ENCODE measurements around the gene ANKRD33.

The ANKRD33 gene

DNA sequence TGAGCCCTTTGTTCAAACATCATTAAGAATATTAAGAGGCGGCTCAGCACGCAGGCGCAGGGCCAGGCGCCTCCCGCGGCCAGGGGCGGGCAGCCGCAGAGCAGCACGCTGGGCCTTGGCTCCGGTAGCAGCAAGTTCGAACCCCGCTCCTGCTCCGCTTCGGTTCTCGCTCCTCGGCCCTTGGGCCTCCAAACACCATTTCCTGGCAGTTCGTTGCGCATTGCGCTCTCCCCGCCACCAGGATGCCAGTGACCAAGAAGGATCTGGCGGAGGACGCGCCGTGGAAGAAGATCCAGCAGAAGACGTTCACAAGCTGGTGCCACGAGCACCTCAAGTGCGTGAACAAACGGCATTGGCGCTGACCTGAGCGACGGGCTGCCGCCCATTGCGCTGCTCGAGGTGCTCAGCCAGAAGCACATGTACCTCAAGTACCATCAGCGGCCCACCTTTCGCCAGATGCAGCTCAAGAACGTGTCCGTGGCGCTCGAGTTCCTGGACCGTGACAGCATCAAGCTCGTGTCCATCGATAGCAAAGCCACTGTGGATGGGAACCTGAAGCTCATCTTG, 12.5 kb downstream of the ANKRD33 start:
- Mint-ChIP-seq H3K9me3 (no peaks in the 10 kb centered on the region), H3K36me3 (no peaks in the 10 kb centered on the region), H3K4me3 (no peak overlapping the region), H3K27ac (no peak overlapping the region), H3K4me1 (no peaks in the 10 kb centered on the region)
- no peak for ATAC-seq
- no peak for DNase-seq (ENCODE audit: low spot score in 2 of 2)

DNA sequence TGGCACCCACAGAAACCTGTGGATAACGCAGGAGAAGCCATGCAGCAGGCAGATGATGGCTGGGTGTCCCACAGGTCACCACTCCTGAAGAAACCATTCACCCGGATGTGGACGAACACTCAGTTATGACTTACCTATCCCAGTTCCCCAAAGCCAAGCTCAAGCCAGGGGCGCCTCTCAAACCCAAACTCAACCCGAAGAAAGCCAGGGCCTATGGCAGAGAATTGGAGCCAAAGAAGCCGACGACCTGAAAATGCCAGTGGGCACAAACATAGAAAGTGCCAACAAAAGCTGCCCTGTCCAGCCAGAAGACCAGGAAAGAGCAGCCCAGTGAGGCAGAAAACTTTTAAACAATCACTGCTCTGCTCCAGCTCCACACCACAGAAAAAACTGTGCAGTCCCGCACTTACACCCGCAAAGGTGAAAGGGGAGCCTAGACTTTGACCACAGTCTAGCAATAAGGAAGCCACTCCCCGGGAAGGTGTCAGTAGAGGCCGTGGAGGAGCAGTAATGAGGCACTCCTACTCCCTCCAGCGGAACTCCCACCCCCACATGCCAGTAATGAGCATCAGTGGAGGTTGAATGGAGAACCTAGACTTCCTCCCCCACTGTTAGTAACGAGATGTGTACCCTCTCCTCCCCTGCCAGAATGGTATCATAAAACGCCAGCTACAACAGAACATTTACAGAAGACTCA, 13.4 kb downstream of the ANKRD33 start:
- Mint-ChIP-seq H3K27ac (no peak overlapping the region), H3K4me1 (no peaks in the 10 kb centered on the region), H3K36me3 (no peaks in the 10 kb centered on the region), H3K4me3 (no peak overlapping the region), H3K9me3 (no peaks in the 10 kb centered on the region)
- ATAC-seq (no peak), DNase-seq (ENCODE audit: low spot score in 2 of 2) (no peak)

DNA sequence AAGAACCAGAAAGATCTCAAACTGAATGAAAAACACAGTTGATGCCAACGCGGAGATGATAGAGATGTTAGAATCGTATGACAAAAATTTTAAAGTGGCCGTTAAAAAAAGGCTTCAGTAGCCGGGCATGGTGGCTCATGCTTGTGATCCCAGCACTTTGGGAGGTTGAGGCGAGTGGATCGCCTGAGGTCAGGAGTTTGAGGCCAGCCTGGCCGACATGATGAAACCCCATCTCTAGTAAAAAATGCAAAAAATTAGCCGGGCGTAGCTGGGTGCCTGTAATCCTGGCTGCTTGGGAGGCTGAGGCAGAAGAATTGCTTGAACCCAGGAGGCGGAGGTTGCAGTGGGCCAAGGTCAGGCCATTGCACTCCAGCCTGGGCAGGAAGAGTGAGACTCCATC, 14.0 kb downstream of the ANKRD33 start:
- no peaks in the 10 kb centered on the region for H3K4me1 Mint-ChIP-seq
- no peak overlapping the region for H3K27ac Mint-ChIP-seq
- H3K36me3 Mint-ChIP-seq, result no peaks in the 10 kb centered on the region
- ATAC-seq (no peak), DNase-seq (ENCODE audit: low spot score in 2 of 2) (no peak)
- H3K4me3 Mint-ChIP-seq, result no peak overlapping the region
- H3K9me3 Mint-ChIP-seq, result no peaks in the 10 kb centered on the region

DNA sequence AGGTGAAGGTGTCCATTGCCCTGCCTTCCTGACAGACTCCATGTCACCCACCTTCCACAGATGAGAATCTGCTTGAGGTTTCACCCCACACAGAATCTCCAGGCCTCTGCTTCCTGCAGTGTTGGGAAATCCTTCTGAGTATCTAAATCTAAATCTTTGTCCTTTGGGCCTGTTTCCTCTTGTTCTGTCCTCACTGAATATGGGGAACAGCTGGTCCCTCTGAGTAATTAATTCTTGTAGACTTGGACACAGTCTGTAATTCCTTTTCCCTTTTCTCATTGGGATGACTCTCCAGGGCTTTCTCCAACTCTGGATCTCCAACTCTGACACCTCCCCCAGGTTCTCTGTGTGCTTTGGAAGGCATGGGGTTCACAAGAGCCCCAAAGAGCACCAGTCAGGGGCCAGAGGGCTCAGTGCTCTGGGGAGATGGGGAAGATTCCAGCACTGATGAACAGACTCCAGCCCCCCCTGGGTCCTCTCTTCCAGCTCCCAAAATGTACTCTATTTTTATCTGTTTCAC, 17.1 kb downstream of the ANKRD33 start:
- Mint-ChIP-seq H3K4me3 (no peak overlapping the region), H3K36me3 (no peaks in the 10 kb centered on the region), H3K27ac (no peak overlapping the region), H3K4me1 (no peaks in the 10 kb centered on the region), H3K9me3 (no peaks in the 10 kb centered on the region)
- no peak for DNase-seq (ENCODE audit: low spot score in 2 of 2)
- ATAC-seq, result no peak

DNA sequence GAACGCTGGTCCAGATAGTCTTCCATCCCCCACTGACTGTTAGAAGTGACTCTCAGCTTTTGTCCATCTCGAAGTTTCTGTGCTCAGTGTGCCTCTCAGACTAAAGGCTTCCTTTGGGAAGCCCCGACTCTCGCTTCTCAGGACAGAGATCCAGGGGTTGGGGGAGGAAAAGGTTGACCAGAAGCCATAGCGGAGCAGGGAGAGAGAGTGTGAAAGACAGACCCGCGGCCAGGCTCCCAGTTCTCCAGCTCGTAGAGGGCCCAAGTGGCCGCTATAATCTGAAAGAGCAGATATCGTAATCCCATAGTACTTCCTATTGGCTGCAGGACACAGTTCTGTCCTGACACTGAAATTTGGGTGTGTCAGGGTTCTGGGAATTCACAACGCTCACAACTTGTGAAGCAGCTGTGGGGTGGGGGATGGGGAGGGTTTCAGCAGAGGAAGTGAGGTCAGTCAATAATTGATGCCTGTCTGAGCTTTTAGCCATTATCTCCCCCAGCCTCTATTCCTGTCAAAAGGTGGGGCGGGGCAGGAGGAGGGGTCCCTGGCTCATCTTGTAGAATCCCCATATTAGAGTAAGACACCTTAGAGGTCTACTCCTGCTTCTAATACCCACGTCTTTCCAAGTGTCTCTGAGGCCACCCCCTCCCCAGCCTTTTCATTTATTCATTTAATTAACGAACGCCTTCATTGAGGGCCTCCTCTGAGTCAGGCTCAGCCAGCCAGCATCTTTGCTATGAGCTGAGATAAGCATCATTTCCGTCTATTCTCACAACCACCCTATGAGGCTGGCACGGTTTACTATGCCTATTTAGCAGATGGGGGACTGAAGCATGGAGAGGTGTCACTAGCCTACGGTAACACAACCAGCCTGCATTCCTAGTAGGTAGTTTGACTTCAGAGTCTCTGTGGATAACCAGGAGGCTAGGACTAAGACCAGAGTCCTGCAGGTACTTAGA, 17.8 kb downstream of the ANKRD33 start:
- no peaks in the 10 kb centered on the region for H3K36me3 Mint-ChIP-seq
- DNase-seq (ENCODE audit: low spot score in 2 of 2), result no peak
- no peaks in the 10 kb centered on the region for H3K4me1 Mint-ChIP-seq
- H3K27ac Mint-ChIP-seq, result no peak overlapping the region
- no peaks in the 10 kb centered on the region for H3K9me3 Mint-ChIP-seq
- no peak overlapping the region for H3K4me3 Mint-ChIP-seq
- ATAC-seq, result no peak

DNA sequence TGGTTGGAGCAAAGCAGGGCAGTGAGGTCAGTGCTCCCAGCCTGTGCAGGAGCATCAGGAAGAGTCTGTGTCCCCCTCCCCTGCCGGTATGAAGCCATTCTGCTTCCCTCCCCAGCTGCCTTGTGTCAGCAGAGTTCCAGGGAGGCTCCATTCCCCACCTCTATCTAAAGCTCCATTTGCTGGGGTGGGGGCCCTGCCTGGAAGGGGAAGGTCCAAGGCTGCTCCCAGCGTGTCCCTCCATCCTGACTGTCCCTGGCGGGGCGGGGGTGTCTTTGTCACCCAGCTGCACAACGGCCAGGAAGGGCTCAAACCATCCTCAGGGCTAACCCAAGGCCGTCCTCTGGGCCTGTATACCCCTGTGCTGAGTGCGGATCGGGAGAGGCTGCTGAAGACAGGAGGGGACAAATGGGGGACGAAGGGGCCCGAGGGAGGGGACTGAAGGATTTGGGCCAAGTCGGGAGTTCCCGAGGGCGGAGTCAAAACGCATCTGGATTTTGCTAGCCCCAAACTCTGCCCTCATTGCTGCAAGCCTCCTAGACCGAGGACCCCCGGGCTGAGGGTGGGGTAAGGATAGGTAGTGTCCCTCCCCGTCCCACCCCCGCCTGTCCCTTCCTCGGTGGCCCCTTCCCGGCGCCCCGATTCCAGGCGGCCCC, 18.7 kb downstream of the ANKRD33 start:
- no peaks in the 10 kb centered on the region for H3K9me3 Mint-ChIP-seq
- no peaks in the 10 kb centered on the region for H3K36me3 Mint-ChIP-seq
- ATAC-seq (no peak), DNase-seq (ENCODE audit: low spot score in 2 of 2) (no peak)
- no peak overlapping the region for H3K27ac Mint-ChIP-seq
- no peak overlapping the region for H3K4me3 Mint-ChIP-seq
- no peaks in the 10 kb centered on the region for H3K4me1 Mint-ChIP-seq

DNA sequence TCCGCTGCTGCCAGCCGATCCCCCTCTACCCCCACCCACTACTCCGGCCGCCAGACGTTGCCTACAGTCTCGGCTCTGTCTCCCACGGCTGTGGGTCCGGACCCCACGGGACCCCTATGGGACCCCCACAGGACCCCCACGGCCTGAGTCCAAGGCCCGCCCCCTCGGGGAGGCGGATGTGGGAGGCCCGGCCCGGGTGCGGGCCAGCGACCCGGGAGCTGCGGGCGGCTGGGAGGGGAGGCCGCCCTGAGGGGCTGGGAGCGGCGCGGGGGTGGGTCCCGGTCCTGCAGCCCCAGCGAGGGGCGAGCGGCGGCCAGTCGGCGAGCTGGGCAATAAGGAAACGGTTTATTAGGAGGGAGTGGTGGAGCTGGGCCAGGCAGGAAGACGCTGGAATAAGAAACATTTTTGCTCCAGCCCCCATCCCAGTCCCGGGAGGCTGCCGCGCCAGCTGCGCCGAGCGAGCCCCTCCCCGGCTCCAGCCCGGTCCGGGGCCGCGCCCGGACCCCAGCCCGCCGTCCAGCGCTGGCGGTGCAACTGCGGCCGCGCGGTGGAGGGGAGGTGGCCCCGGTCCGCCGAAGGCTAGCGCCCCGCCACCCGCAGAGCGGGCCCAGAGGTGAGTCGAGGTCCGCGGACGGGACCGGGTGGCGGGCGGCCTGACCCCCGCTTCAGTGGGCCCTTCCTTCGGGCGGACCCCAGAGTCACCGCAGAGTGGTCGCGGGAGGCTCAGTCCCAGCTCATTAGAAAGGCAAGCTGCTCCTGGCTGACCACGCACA, 19.4 kb downstream of the ANKRD33 start, which contains the start of gene ACVRL1:
ACVRL1 (plus strand) TSS at position 422 of the 773 bp plus-strand sequence. CDS start 4,971 bp downstream, outside the sequence.
- DNase-seq (ENCODE audit: low spot score in 2 of 2) (no peak), ATAC-seq (no peak)
- Mint-ChIP-seq H3K27ac (no peak within 1 kb of the TSS), H3K4me1 (no peaks in the 10 kb centered on the region), H3K9me3 (no peaks in the 10 kb centered on the region), H3K4me3 (no peak within 1 kb of the TSS), H3K36me3 (no peaks in the 10 kb centered on the region)

DNA sequence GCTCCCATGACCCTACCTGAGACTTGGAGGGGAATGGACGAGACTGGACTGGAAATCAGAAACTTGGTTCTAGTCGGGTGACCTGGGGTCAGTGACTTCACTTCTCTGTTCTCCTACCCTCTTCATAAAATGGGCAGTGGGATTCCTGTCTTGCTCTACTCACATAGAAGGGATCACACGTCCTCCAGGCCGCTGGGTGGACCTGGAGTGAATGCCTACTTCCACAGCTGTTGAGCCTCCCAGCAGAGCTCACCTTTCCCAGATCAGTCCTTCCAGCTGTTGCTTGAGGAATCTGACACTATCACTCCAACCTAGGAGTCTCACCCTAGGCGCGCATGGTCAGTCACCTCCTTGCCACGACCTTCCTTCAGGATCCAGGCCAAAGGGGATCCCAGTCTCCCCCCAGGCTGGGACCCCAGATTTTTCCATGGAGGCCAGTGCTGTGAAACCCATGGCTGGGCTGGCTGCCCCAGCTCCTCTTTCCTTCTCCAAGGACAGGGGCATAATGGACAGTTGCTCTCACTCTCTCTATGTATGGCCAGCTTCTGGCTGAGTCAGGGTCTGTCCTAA, 20.0 kb downstream of the ANKRD33 start:
- ATAC-seq (no peak), DNase-seq (ENCODE audit: low spot score in 2 of 2) (no peak)
- Mint-ChIP-seq H3K4me3 (no peak overlapping the region), H3K36me3 (no peaks in the 10 kb centered on the region), H3K9me3 (no peaks in the 10 kb centered on the region), H3K27ac (no peak overlapping the region), H3K4me1 (no peaks in the 10 kb centered on the region)

DNA sequence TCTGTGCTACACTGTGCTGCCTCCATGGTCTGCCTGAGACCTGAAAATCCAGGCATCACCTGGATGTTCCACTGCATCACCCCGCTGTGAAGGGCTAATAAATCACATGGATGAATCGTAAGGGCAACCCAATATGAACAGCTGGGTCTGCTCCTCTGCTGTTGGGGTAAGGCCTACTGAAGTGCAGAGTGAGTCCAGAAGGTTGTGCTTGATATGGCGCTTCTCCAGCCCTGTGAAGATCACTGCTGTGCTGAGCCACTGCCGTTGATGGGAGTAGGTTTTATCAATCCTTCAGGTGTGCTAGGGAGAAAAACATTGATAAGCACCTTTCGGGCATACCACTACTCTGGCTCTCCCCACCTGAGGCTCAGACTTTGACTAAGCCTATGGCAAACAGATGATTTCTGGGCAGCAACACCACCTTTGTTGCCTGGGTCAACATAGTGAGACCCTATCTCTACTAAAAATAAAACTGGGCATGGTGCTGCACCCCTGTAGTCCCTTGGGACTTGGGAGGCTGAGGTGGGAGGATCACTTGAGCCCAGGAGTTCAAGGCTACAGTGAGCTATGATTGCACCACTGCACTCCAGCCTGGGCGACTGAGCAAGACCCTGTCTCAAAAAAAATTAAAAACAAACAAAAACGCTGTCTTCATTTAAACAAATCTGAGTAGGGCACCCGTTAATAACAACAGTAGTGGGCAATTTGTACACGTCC, 21.1 kb downstream of the ANKRD33 start:
- no peaks in the 10 kb centered on the region for H3K9me3 Mint-ChIP-seq
- H3K4me1 Mint-ChIP-seq, result no peaks in the 10 kb centered on the region
- ATAC-seq (no peak), DNase-seq (ENCODE audit: low spot score in 2 of 2) (no peak)
- no peak overlapping the region for H3K27ac Mint-ChIP-seq
- no peak overlapping the region for H3K4me3 Mint-ChIP-seq
- no peaks in the 10 kb centered on the region for H3K36me3 Mint-ChIP-seq

DNA sequence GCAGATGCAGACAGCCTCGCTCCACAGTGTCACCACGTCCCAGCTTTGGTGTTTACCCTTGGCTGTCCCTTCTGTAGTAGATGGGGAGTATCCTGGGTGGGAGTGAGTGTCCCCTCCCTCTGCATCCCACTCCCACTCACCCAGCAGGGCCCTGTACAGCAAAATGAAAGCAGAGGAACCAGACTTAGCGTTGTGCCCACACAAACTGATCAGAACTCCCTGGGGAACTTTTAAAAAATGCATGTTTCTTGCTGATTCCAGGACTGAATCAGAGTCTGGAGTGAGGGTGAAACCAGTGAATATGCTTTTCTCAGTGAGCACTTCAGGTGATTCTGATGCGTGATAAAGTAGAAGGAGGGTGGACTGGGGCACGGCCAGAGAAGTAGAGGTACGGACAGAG, 22.3 kb downstream of the ANKRD33 start:
- Mint-ChIP-seq H3K9me3 (no peaks in the 10 kb centered on the region), H3K4me3 (no peak overlapping the region), H3K4me1 (no peaks in the 10 kb centered on the region), H3K27ac (no peak overlapping the region), H3K36me3 (no peaks in the 10 kb centered on the region)
- DNase-seq (ENCODE audit: low spot score in 2 of 2) (no peak), ATAC-seq (no peak)

DNA sequence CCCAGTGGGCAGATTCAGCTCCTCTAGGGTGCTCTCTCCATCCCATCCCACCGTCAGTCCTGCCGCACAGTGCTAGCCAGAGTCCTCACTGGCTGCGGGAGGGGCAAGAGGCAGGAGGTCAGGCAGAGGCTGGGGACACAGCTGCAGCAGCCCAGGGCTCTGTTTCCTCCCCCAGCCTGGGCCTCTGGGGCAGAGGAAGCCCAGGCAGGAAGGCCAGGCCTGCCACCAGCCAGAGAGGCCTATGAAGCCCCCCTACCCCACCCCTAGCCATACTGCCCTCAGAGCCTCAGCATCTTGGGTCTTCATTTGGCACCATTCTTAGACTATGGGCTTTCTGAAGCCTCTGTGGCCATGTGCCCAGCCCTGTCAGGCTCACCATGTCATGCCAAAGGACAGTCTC, 22.8 kb downstream of the ANKRD33 start:
- no peak for DNase-seq (ENCODE audit: low spot score in 2 of 2)
- ATAC-seq, result no peak
- no peak overlapping the region for H3K27ac Mint-ChIP-seq
- no peaks in the 10 kb centered on the region for H3K36me3 Mint-ChIP-seq
- H3K9me3 Mint-ChIP-seq, result no peaks in the 10 kb centered on the region
- no peak overlapping the region for H3K4me3 Mint-ChIP-seq
- H3K4me1 Mint-ChIP-seq, result no peaks in the 10 kb centered on the region

DNA sequence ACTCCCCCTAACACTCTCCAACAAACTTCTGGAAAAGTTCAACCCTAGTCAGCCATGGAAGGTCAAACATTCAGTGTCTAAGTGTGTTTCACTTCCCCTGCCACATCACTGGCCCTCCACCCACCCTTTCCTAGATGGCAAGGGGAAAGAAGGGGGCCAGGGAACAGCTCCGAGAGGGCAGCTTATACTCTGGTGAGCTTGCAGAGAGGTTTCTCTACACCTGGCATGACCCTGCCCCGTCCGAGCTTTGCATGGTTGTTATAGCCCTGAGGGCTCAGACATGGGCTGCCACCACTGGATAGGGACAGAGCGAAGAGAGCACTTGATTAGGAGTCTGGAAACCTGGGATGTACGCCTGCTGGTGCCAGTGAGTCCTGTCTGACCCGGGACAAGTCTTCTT, 23.4 kb downstream of the ANKRD33 start:
- no peak overlapping the region for H3K4me3 Mint-ChIP-seq
- ATAC-seq (no peak), DNase-seq (ENCODE audit: low spot score in 2 of 2) (no peak)
- no peaks in the 10 kb centered on the region for H3K36me3 Mint-ChIP-seq
- H3K4me1 Mint-ChIP-seq, result no peaks in the 10 kb centered on the region
- H3K9me3 Mint-ChIP-seq, result no peaks in the 10 kb centered on the region
- H3K27ac Mint-ChIP-seq, result no peak overlapping the region

DNA sequence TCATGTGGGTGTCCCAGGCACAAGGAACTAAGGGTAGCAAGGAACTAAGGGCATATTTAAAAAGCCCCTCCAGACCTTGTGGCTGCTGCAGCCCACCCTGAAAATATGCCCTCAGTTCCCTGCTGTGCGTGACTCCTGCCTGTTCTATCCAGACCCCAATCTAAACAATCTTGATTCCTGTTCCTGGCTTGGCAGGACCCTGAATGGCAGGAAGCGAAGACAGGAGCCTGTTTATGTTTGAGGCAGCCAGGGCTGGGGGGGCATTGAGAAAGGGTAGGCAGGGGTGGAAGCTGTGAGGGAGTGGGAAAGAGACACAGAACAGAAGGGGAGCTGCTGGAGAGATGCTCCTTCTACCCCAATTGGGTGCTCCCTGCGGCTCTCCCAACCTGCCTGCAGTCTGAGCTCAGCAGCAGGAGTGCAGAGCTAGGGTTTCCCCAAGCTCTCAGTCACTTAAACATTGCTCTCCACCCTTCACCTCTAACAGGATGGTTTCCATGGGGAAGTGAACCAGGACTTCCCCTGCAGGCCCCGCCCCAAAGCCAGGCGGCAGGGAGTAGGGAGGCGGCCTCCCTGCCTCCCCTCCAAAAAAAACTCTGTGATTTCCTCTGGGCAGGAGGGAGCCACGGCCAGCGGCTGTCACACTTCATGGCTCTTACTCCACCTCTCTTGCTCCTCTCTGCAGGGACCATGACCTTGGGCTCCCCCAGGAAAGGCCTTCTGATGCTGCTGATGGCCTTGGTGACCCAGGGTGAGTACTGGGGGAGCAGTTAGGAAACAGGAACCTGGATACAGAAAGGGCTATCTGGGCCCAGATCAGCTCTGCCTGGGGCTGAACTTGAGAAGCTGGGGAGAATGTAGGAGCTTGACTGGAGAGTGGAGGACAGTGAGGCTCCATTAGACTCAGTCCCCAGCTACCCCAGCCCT, 24.1 kb downstream of the ANKRD33 start:
- no peaks in the 10 kb centered on the region for H3K9me3 Mint-ChIP-seq
- H3K27ac Mint-ChIP-seq, result no peak overlapping the region
- no peak overlapping the region for H3K4me3 Mint-ChIP-seq
- H3K4me1 Mint-ChIP-seq, result no peaks in the 10 kb centered on the region
- DNase-seq (ENCODE audit: low spot score in 2 of 2) (no peak), ATAC-seq (no peak)
- H3K36me3 Mint-ChIP-seq, result no peaks in the 10 kb centered on the region

Measured in stimulated activated effector memory CD8-positive, alpha-beta T cell treated with anti-CD3 and anti-CD28 coated beads, Interleukin-12 subunit alpha, Interleukin-12 subunit beta, amount 100 ng/mL, for 72 hours (primary cell).